Fibroblast of pulmonary artery (primary cell): Measurements from ENCODE around the gene ARHGAP22.
A peak's percentile ranks its signal among the peaks of the same experiment; 100 is the strongest.

Source experiments
- DNase-seq: peaks from one replicate; pipeline ENCODE4 v3.0.0-alpha.2; 2010; ENCODE audit warnings: low read depth
- H3K4me3 ChIP-seq: replicated peaks from 2 replicates; pipeline ENCODE4 v1.5.1; 2011; ENCODE audit warnings: low read depth, mild to moderate bottlenecking, control low read depth, low read length, moderate library complexity
- TF ChIP-seq, protein P1 (sequence below): IDR thresholded peaks from 2 replicates; pipeline ENCODE4 v1.5.1; 2011; ENCODE audit warnings: mild to moderate bottlenecking, control low read depth, low read length, inconsistent platforms; ENCODE audit errors: missing control alignments

Gene ARHGAP22

DNA sequence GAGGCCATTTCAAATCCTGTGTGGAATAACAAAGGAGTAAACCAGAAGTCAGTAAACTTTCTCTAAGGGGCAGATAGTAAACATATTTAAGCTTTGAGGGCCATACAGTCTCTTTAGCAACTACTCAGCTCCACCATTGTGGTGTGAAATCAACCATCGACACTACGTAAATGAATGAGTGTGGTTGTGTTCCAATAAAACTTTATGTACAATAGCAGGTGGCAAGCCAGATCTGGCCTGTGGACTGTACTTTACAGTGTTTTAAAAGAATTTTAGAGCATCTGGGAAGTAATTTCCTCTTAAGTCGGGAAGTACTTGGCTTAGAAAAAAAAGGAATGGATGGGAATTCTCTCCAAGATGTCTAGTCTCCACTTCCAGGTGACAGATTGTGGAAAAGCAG, 71.3 kb downstream of the ARHGAP22 start:
- TF ChIP-seq, protein P1, sequence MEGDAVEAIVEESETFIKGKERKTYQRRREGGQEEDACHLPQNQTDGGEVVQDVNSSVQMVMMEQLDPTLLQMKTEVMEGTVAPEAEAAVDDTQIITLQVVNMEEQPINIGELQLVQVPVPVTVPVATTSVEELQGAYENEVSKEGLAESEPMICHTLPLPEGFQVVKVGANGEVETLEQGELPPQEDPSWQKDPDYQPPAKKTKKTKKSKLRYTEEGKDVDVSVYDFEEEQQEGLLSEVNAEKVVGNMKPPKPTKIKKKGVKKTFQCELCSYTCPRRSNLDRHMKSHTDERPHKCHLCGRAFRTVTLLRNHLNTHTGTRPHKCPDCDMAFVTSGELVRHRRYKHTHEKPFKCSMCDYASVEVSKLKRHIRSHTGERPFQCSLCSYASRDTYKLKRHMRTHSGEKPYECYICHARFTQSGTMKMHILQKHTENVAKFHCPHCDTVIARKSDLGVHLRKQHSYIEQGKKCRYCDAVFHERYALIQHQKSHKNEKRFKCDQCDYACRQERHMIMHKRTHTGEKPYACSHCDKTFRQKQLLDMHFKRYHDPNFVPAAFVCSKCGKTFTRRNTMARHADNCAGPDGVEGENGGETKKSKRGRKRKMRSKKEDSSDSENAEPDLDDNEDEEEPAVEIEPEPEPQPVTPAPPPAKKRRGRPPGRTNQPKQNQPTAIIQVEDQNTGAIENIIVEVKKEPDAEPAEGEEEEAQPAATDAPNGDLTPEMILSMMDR, result no peak
- no peak overlapping the region for H3K4me3 ChIP-seq
- DNase-seq, result no peak

DNA sequence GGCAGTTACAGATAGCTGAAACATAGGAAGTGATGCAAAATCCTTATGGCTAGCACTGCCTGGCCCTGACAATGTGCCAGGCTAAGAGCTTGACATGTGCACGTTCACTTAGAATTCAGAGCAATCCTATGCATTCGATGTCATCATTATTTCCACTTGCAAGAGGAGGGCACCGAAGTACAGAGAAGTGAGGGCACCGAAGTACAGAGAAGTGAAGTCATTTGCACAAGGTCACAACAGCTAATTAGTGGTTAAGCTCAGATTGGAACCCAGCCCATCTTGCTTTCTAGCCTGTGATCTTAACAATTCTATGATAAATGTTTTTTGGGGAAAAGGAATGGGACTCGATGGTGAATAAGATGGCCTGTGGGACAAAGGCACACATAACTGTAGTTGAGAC, 73.4 kb downstream of the ARHGAP22 start:
- TF ChIP-seq, protein P1, result no peak
- no peak overlapping the region for H3K4me3 ChIP-seq
- DNase-seq, result no peak

DNA sequence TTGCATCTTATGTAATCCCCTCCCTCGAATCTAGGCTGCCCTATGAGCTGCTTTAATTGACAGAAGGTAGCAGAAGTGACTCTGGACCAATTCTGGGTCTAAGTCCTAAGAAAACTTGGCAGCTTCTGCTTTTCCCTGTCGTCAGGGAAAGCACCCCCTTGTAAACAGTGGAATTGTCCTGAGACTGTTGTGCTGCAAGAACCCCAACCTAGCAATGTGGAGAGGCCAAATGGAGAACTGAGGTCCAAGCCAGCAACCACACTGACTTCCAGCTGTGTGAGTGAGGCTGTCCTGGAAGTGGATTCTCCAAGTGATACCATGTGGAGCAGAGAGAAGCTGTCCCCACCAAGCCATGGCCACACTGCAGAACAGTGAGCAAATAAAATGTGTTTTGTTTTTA, 75.5 kb downstream of the ARHGAP22 start:
- TF ChIP-seq, protein P1, result no peak
- no peak for DNase-seq
- H3K4me3 ChIP-seq, result no peak overlapping the region

DNA sequence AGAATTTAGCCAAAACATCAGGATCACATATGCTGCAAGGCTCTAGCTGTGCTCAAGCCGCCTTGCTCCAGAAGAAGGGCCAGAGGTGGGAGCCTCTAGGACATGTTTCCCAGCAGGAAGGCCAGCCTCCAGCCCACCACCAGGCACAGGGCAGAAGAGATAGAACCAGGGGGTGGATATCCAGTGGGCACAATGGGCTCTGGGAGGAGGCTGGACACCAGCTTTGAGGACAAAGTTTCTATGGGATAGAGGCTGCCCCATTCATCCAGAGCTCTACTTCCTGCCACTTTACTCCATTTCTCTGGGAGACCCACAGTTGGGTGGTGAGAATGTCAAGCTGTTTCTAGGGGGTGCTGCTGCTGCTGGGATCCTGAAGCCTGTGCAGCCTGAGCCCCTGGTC, 77.1 kb downstream of the ARHGAP22 start:
- no peak for DNase-seq

DNA sequence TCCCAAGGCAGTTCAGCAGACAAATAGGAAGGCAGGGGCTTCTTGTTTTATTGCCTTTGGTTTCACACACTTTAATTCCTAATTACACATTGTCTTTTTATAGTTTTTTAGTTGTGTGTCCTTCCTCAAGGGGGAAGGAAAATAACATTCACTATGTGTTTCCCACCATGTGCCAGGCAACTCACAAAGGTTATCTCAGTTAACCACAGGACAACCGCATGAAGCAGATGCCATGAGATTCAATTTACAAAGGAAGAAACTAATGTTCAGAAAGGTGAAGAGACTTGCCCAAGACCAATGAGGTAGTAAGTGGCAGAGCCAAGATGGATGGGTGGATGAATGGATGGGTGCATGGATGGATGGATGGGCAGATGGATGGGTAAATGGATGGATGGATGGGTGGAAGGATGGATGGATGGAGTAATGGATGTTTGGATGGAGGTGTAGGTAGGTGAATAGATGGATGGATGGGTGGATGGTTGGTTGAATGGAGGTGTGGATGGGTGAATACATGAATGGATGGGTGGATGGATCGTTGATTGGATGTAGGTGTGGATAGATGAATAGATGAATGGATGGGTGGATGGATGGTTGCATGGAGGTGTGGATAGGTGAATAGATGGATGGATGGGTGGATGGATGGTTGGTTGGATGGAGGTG, 77.9 kb downstream of the ARHGAP22 start:
- DNase-seq, result no peak
- H3K4me3 ChIP-seq, result no peak overlapping the region
- TF ChIP-seq, protein P1, result no peak

More for the DNA sequence above, 77.1 kb downstream of the ARHGAP22 start:
- H3K4me3 ChIP-seq, result no peak overlapping the region
- TF ChIP-seq, protein P1, result no peak

DNA sequence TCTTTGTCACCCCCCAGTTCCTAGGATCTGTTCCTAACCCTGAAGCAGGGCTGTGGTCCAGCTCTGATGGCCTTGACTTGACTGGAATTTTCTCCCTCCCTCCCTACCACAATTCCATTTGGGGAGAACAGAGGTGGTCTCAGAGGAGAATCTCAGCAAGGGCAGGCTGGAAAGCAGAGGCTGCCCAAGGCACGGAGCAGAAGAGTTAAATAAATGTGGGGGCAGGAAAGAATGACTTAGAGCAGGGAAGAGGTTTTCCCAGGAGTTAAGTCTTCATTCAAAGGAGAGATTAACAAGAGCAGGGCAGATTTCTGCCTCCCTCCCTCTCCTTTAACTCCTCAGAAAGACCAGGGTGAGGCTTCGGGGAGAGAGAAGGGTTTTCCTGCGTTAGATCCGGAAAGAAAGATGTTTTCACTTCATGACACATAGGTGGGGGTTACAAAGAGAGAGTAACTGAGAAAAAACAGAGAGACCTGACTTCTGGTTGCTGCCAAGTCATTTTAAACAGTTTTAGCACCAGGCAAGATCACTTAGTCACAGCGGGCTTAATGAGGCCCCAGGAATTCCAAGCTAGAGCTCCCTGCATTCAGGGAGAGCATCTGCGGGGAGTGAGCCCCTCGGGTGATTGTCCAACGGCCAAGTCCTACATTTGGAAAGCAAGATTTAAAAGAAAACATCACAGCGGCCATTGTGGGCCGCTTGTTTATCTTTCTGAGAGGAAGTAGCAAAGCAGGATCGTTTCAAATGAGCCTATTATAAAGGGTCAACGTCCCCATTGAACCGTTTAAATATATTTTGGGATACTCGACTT, 78.7 kb downstream of the ARHGAP22 start:
- peak; percentile 65 for DNase-seq
- peak overlapping the region; percentile 17 for H3K4me3 ChIP-seq
- TF ChIP-seq, protein P1, result no peak

DNA sequence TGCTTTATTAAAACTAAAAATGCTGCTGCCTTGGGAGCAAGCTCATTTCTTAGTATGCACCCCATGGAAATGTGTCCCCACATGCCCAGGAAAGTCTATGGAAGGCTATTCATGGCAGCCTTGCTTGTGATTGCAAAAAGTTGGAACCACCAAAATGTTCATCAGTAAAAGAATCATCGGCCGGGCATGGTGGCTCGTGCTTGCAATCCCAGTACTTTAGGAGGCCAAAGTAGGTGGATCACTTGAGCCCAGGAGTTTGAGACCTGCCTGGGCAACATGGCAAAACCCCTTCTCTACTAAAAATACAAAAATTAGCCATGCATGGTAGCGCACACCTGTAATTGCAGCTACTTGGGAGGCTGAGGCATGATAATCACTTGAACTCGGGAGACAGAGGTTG, 79.8 kb downstream of the ARHGAP22 start:
- DNase-seq, result no peak
- TF ChIP-seq, protein P1, result no peak
- no peak overlapping the region for H3K4me3 ChIP-seq
